H4 (cell line): ENCODE data around the gene NAIF1. TPM values are rescaled to one million over a fixed set of nuclear protein-coding genes. Genes with fewer than 3 reads are reported as not detected.
"Not testable (repeated sequence)": the region's sequence is repeated elsewhere in the genome, so short reads cannot be mapped to it uniquely, and the experiment has no call there.

ENCODE experiments used
- DNase-seq: peaks from one replicate; pipeline ENCODE4 v3.0.0-alpha.2; 2015; ENCODE audit warnings: low spot score
- total RNA-seq: library from RNA; depleted of rRNA; stranded (reverse); fragments of >200 nt; shearing (Covaris generic); gene quantifications from 2 replicates; pipeline ENCODE4 v1.2.3, GENCODE V29; 2014; rRNA removed

Gene NAIF1, protein sequence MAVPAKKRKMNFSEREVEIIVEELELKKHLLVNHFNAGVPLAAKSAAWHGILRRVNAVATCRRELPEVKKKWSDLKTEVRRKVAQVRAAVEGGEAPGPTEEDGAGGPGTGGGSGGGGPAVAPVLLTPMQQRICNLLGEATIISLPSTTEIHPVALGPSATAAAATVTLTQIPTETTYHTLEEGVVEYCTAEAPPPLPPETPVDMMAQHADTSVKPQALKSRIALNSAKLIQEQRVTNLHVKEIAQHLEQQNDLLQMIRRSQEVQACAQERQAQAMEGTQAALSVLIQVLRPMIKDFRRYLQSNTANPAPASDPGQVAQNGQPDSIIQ
- 6.5 and 12.3 TPM in 2 replicates for total RNA-seq

- peak; percentile 99 for DNase-seq
Measured at GRCh38 chr9:128066713-128067644, at the start of gene NAIF1. Gene NAIF1, minus strand, starts transcription at chr9:128067320. Its CDS starts 219 bp downstream, at chr9:128067101.

DNA sequence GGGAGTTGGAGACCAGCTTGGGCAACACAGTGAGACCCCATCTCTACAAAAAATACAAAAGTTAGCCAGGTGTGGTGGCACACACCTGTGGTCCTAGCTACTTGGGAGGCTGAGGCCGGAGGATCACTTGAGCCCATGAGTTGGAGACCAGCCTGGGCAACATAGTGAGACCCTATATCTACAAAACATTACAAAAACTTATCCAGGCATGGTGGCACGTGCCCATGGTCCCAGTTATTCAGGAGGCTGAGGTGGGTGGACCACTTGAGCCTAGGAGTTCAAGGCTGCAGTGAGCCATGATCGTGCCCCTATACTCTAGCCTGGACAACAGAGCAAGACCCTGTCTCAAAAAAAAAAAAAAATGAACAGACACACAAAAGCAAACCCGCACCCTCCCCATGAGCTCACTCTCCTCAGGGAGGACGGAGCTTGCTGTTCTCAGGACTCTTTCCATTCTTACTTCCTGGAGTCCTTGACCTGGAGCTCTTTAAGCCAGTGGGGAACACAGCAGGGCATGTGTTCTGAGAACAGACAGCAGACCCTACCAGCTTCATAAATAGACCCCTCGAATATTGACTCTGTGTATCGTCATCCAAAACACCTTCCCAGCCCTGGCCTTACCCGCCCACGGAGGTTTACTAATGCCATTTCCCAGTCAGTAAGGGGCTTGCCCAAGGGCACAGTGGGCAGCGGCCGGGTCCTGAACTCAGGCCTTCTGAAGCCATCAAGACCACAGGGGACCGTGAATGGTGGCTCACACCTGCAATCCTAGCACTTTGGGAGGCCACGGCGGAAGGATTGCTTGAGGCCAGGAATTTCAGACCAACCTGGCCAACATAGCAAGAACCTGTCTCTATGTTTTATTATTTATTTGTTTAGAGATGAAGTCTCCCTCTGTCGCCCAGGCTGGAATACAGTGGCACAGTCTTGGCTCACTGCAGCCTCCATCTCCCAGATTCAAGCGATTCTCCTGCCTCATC lies 49.3 kb upstream of the NAIF1 start:
- DNase-seq: no peak

DNA sequence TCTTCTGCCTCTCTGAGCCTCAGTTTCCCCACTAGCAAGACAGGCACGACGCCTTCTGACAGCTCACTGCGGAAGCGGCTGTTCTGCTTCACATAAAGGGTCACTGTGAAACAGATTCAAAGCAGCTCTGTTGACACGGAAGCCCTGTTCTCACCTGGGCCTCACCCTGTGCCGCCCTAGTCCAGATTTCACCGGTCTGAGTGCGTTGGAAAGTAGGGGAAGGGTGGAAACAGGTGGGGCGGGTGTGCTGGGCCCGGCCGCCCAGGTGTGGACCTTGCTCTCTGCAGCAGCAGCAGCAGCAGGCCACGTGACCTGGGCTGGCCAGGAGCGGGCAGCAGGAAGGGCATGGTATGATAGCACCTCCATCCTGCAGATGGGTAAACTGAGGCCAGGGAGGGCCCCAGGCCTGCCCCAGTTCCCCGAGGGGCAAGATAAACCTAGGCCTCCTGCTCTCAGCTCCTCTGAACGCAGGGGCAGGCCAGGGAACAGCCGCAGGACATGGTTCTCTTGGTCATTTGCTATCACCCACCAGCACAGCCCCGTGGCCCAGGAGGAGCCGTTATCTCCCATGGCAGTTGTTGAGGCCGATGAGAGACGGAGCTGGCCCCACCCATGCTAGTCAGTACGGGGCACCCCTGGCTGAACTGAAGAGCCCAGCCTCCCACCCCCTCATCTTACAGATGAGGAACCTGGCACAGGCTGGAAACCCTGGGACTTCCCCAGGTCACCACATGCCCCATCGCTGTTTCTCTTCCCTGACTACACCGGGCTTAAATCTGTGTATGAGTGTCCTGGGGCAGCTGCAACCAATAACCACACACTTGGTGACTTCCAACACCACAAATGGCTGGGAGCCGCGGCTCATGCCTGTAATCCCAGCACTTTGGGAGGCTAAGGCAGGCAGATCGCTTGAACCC lies 48.3 kb upstream of the NAIF1 start:
- no peak for DNase-seq

GRCh38 chr9:128114326-128115186 lies 47.4 kb upstream of the NAIF1 start:
- DNase-seq: no peak

DNA sequence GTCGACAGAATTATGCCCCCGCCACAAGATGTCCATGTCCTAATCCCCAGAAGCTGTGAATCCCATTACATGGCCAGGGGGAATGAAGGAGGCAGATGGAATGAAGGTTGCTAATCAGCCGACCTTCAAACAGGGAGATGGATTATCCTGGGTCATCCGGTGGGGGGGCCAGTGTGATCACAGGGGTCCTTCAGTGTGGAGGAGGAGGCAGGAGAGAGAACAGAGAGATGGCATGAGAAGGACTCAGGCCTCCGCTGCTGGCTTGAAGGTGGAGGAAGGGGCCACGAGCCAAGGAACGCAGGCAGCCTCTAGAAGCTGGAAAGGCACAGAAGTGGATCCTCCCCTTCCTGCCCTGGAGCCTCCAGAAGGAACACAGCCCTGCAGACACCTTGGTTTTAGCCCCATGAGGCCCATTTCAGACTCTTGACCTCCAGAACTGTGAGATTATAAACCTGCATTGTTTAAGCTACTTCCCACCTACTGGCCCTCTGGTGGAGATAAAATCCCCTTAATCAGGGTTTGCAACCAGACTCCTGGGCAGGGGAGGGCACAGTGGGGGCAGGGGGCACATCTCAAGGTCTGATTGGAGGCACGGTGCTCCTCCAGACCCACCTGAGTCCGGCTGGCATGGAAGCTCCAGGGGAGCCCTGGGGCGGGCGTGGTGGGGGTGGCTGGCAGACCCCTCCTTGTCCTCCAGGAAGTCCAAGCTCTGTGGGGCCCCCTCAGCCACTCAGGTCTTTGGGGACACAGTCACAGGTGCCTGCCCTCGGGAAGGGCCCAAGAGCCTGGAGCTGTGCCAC lies 46.6 kb upstream of the NAIF1 start:
- DNase-seq: no peak

- DNase-seq: not testable (repeated sequence)
Measured at GRCh38 chr9:128111726-128112125, 44.6 kb upstream of the NAIF1 start.

GRCh38 chr9:128109050-128109709 lies 42.1 kb upstream of the NAIF1 start:
- no peak for DNase-seq

DNA sequence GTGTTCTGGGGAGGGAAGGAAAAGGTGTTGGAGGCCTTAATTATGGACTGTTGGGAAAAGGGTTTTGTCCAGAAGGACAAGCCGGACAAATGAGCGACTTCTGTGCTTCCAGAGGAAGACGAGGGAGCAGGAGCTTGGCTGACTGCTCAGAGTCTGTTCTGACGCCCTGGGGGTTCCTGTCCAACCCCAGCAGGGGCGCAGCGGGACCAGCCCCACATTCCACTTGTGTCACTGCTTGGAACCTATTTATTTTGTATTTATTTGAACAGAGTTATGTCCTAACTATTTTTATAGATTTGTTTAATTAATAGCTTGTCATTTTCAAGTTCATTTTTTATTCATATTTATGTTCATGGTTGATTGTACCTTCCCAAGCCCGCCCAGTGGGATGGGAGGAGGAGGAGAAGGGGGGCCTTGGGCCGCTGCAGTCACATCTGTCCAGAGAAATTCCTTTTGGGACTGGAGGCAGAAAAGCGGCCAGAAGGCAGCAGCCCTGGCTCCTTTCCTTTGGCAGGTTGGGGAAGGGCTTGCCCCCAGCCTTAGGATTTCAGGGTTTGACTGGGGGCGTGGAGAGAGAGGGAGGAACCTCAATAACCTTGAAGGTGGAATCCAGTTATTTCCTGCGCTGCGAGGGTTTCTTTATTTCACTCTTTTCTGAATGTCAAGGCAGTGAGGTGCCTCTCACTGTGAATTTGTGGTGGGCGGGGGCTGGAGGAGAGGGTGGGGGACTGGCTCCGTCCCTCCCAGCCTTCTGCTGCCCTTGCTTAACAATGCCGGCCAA lies 41.3 kb upstream of the NAIF1 start:
- DNase-seq: no peak

DNA sequence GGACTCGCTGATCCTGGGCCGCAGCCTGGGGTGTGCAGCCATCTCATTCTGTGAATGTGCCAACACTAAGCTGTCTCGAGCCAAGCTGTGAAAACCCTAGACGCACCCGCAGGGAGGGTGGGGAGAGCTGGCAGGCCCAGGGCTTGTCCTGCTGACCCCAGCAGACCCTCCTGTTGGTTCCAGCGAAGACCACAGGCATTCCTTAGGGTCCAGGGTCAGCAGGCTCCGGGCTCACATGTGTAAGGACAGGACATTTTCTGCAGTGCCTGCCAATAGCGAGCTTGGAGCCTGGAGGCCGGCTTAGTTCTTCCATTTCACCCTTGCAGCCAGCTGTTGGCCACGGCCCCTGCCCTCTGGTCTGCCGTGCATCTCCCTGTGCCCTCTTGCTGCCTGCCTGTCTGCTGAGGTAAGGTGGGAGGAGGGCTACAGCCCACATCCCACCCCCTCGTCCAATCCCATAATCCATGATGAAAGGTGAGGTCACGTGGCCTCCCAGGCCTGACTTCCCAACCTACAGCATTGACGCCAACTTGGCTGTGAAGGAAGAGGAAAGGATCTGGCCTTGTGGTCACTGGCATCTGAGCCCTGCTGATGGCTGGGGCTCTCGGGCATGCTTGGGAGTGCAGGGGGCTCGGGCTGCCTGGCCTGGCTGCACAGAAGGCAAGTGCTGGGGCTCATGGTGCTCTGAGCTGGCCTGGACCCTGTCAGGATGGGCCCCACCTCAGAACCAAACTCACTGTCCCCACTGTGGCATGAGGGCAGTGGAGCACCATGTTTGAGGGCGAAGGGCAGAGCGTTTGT lies 40.5 kb upstream of the NAIF1 start:
- DNase-seq: no peak

DNA sequence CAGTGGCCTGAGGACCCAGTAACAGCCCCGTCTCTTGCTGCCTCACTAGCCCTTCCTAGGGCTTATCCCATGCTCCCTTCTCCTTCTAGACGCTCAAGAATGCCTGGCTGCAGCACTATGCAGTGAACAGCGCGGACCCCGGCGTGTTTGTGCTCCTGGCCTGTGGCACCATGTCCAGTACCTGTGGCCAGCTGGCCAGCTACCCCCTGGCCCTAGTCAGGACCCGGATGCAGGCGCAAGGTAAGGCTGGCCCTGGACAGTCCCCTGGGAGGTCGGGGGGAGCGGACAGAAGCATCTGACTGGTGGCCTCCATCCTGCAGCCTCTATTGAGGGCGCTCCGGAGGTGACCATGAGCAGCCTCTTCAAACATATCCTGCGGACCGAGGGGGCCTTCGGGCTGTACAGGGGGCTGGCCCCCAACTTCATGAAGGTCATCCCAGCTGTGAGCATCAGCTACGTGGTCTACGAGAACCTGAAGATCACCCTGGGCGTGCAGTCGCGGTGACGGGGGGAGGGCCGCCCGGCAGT lies 39.9 kb upstream of the NAIF1 start:
- DNase-seq: no peak

DNA sequence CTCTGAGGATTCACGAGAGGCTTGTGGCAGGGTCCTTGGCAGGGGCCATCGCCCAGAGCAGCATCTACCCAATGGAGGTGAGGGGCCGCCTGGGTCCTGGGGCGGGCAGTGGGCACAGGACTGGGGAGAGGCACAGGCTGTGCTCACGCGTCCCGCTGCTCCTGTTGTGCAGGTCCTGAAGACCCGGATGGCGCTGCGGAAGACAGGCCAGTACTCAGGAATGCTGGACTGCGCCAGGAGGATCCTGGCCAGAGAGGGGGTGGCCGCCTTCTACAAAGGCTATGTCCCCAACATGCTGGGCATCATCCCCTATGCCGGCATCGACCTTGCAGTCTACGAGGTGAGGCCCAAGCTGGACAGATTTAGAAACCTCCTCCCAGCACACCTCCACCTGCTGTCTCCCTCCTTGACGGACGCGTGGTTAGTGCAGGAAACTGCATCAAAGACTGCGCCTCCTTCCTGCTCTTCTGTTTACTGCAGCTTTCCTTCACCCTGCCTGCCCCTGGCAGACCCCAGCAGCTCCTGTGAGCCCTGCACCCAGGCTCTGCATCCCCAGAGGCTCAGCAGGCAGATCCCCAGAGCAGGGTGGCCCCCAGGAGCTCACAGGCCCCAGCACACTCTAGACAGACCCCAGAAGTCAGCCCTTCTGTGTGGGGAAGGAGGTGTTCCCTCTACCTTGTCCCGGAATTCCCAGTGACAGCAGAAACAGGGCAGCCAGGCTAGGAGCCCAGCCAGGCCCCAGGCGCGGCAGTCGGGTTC lies 39.2 kb upstream of the NAIF1 start:
- DNase-seq: no peak

GRCh38 chr9:128105538-128106175 lies 38.5 kb upstream of the NAIF1 start:
- no peak for DNase-seq

GRCh38 chr9:128104171-128104618 lies 37.1 kb upstream of the NAIF1 start:
- DNase-seq: no peak

DNA sequence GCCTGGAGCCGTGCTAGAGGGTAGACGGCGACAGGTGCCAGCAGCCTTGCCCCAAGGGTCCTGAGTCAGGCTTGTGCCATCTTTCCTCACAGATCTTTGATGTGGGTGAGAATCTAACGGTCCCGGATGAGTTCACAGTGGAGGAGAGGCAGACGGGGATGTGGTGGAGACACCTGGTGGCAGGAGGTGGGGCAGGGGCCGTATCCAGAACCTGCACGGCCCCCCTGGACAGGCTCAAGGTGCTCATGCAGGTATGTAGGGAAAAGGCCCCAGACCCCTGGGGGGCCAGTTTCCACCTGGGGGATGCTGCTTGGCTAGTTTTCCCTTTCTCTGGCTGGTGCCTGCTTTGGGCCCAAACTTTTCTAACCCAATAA lies 36.5 kb upstream of the NAIF1 start:
- DNase-seq: no peak
